Ovary (tissue), 9 donors: ENCODE results near the gene STEAP1B. TPM values are rescaled to one million over a fixed set of nuclear protein-coding genes. Genes with fewer than 3 reads are reported as not detected.

Experiments used
- DNase-seq, 5 donors: peaks; one replicate each; pipeline ENCODE4 v3.0.0-alpha.2; 2019 to 2020
- H3K27ac ChIP-seq, 2 donors: fragments of 200-600 bp; one replicate each; pipeline versions ENCODE4 v1.5.1 to v1.8.0; 2019 to 2022
- H3K27me3 ChIP-seq: fragments of 200-600 bp; one replicate; pipeline ENCODE4 v1.8.0; 2022
- H3K36me3 ChIP-seq: fragments of 200-600 bp; sonication (generic); one replicate; pipeline ENCODE4 v1.5.1; 2019
- H3K4me1 ChIP-seq: one replicate; pipeline ENCODE4 v1.8.1; 2013; ENCODE audit warnings: mild to moderate bottlenecking, moderate library complexity; ENCODE audit not compliant: insufficient read depth
- H3K4me3 ChIP-seq: fragments of 200-600 bp; sonication (generic); one replicate; pipeline ENCODE4 v1.5.1; 2017
- H3K9me3 ChIP-seq, 2 donors: fragments of 200-600 bp in 1 of 2; sonication (generic) in 1 of 2; one replicate each; pipeline versions ENCODE4 v1.5.1 to v1.8.1; 2013 to 2019; ENCODE audit warnings: mild to moderate bottlenecking in 1 of 2, moderate library complexity in 1 of 2
- EP300 ChIP-seq: sonication (generic); formaldehyde crosslinking; IDR thresholded peaks from one replicate; pipeline ENCODE4 v1.6.1; 2017; ENCODE audit warnings: antibody characterized with exemption
- POLR2A ChIP-seq: fragments of 450-650 bp; IDR thresholded peaks from one replicate; pipeline ENCODE4 v1.6.1; 2017; ENCODE audit warnings: antibody characterized with exemption, mild to moderate bottlenecking, moderate library complexity
- WGBS, 3 donors: extraction: QIAGEN DNeasy Blood & Tissue Kit in 1 of 3; methylation state at CpG; one replicate each; pipeline versions ENCODE4 v1.1.5 to v1.1.7; 2013 to 2017; 5-methylcytosine and 5-hydroxymethylcytosine counted together
- intact Hi-C, 4 donors: fragments of 100-400 bp; cut with DNase I; formaldehyde crosslinking; loops; one replicate each; pipeline versions ENCODE4 v1.11.0 to v1.15.1; 2022 to 2023
- polyA plus RNA-seq, 2 donors: library from polyadenylated mRNA; stranded (reverse); fragments of 200-250 nt in 1 of 2; fragments of 350-450 nt in 1 of 2; fragmentation: Illumina TruSeq in 1 of 2; extraction: RNeasy Lipid Tissue Mini Kit (QIAGEN cat#74804) in 1 of 2; gene quantifications; one replicate each; pipeline ENCODE4 v1.2.3, GENCODE V29; 2013 to 2014
- total RNA-seq, 7 donors: library from RNA; depleted of rRNA in 2 of 7; stranded (reverse); fragments of >200 nt in 2 of 7; fragmentation: NEBNext Ultra II Directional in 3 of 7; extraction: Animal tissue kit (Norgen Biotek cat#: 25700) in 3 of 7; gene quantifications; one replicate each; pipeline versions ENCODE4 v1.1.0 to v1.2.4, GENCODE V29; 2016 to 2023
- TF ChIP-seq, protein P1 (sequence below), 3 donors: fragments of 450-650 bp in 2 of 3; fragments of 200-600 bp in 1 of 3; IDR thresholded peaks; one replicate each; pipeline versions ENCODE4 v1.5.1 to v1.8.0; 2016 to 2022; ENCODE audit warnings: antibody characterized with exemption in 3 of 3, mild to moderate bottlenecking in 1 of 3
- donor health status: DM: no; HTN: no; CAD: no; lungs with moderate emphysema.
- donor health status: DM: no; HTN: no; CAD: no.
- donor health status: Bipolar disorder and iron deficiency.
- donor health status: DM: yes; HTN: yes; CAD: no.
- donor health status: DM: no; HTN: no; CAD: no.
- donor health status: DM: yes; HTN: yes; CAD: no.

Gene STEAP1B
- total and polyA plus RNA-seq, 9 donors, result 0.25 to 0.78 (median 0.37) TPM; not detected in 1

GRCh38 chr7:22445853-22446252 lies 54.1 kb downstream of the STEAP1B start:
- Histone ChIP-seq H3K36me3 (no peaks in the 10 kb centered on the region), H3K4me1 (no peaks in the 10 kb centered on the region), H3K27me3 (no peaks in the 10 kb centered on the region), H3K4me3 (no peak overlapping the region), H3K9me3 (no peaks in the 10 kb centered on the region), H3K27ac (no peak overlapping the region)
- WGBS, 3 donors, result 45 to 56% (median 52%) methylated on average over 3 of the region's 3 CpGs
- intact Hi-C loops, result no loop called here
- no peak for DNase-seq
- TF ChIP-seq EP300 (no peak), POLR2A (no peak)
- TF ChIP-seq, protein P1, sequence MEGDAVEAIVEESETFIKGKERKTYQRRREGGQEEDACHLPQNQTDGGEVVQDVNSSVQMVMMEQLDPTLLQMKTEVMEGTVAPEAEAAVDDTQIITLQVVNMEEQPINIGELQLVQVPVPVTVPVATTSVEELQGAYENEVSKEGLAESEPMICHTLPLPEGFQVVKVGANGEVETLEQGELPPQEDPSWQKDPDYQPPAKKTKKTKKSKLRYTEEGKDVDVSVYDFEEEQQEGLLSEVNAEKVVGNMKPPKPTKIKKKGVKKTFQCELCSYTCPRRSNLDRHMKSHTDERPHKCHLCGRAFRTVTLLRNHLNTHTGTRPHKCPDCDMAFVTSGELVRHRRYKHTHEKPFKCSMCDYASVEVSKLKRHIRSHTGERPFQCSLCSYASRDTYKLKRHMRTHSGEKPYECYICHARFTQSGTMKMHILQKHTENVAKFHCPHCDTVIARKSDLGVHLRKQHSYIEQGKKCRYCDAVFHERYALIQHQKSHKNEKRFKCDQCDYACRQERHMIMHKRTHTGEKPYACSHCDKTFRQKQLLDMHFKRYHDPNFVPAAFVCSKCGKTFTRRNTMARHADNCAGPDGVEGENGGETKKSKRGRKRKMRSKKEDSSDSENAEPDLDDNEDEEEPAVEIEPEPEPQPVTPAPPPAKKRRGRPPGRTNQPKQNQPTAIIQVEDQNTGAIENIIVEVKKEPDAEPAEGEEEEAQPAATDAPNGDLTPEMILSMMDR (IDR thresholded peaks at IDR 0.05), result no peak

DNA sequence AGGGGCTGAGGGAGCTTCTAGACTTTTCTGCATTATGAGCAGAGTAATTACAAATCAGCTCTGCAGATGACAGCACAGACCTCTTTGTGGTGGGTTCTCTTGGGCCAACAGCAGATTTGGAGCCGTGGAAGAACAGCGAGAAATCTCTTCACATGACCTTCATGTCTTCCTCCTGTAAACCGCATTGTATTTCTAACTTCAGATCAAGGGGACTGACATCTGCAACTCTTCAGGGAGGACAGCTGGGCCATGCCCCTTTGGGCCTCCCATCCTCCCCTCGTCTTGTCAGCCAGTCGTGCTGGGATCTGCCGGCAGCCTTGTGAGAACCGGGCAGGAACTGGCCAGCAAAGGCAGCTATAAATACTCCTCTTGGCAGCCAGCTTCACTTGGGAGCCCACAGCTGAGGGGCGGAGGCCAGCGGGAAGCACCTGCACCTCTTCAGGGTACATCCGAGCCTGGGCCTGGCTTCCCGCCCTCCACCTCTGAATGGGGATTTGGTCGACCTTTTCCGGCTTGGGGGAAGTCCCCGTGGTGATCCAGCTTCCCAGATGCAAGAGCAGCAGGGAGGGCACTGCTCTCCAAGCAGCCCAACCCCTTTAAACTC lies 54.7 kb downstream of the STEAP1B start:
- no peaks in the 10 kb centered on the region for H3K27me3 ChIP-seq
- WGBS, 3 donors, result 3 to 5% (median 3%) methylated on average over 14 of the region's 14 CpGs
- no peaks in the 10 kb centered on the region for H3K9me3 ChIP-seq
- no peak overlapping the region for H3K4me3 ChIP-seq
- H3K36me3 ChIP-seq, result no peaks in the 10 kb centered on the region
- H3K4me1 ChIP-seq, result no peaks in the 10 kb centered on the region
- no peak overlapping the region for H3K27ac ChIP-seq
- no peak for TF ChIP-seq EP300
- TF ChIP-seq, protein P1 (IDR thresholded peaks at IDR 0.05), result no peak
- TF ChIP-seq POLR2A, result no peak
- intact Hi-C loops, result no loop called here
- DNase-seq, result peak; percentile 9 to 56 (median 40)

GRCh38 chr7:22444181-22444971 lies 55.6 kb downstream of the STEAP1B start:
- Histone ChIP-seq H3K27ac (no peak overlapping the region), H3K9me3 (no peaks in the 10 kb centered on the region), H3K4me1 (no peaks in the 10 kb centered on the region), H3K36me3 (no peaks in the 10 kb centered on the region), H3K4me3 (no peak overlapping the region), H3K27me3 (no peaks in the 10 kb centered on the region)
- 81 to 87% (median 83%) methylated on average over 13 of the region's 13 CpGs for WGBS, 3 donors
- DNase-seq, result peak in 1 of 5 donors; percentile 25
- intact Hi-C loops, result no loop called here
- TF ChIP-seq EP300 (no peak), POLR2A (no peak)
- TF ChIP-seq, protein P1 (IDR thresholded peaks at IDR 0.05), result no peak

GRCh38 chr7:22443370-22444180 lies 56.4 kb downstream of the STEAP1B start:
- Histone ChIP-seq H3K36me3 (no peaks in the 10 kb centered on the region), H3K27me3 (no peaks in the 10 kb centered on the region), H3K4me1 (no peaks in the 10 kb centered on the region), H3K4me3 (no peak overlapping the region), H3K9me3 (no peaks in the 10 kb centered on the region), H3K27ac (no peak overlapping the region)
- 72 to 84% (median 72%) methylated on average over 7 of the region's 7 CpGs for WGBS, 3 donors
- intact Hi-C loops, result no loop called here
- no peak for DNase-seq
- TF ChIP-seq, protein P1 (IDR thresholded peaks at IDR 0.05), result no peak
- TF ChIP-seq POLR2A, result no peak
- no peak for TF ChIP-seq EP300
